Right renal cortex interstitium (tissue), 3 donors: ENCODE data around the gene TRAPPC2. TPM values are rescaled to one million over a fixed set of nuclear protein-coding genes. Genes with fewer than 3 reads are reported as not detected.

Experiments
- DNase-seq, 3 donors: peaks; one replicate each; pipeline ENCODE4 v3.0.0-alpha.2; 2013; ENCODE audit warnings: low read depth in 3 of 3, low spot score in 2 of 3
- polyA plus RNA-seq, 3 donors: library from polyadenylated mRNA; unstranded; fragments of 120-200 nt; gene quantifications; one replicate each; pipeline ENCODE4 v1.2.1, GENCODE V29; 2013; ENCODE audit not compliant: insufficient read length in 3 of 3

TRAPPC2 gene
- 10 to 100 TPM; 15.2 to 16.5 (median 16.4) TPM for polyA plus RNA-seq

DNA sequence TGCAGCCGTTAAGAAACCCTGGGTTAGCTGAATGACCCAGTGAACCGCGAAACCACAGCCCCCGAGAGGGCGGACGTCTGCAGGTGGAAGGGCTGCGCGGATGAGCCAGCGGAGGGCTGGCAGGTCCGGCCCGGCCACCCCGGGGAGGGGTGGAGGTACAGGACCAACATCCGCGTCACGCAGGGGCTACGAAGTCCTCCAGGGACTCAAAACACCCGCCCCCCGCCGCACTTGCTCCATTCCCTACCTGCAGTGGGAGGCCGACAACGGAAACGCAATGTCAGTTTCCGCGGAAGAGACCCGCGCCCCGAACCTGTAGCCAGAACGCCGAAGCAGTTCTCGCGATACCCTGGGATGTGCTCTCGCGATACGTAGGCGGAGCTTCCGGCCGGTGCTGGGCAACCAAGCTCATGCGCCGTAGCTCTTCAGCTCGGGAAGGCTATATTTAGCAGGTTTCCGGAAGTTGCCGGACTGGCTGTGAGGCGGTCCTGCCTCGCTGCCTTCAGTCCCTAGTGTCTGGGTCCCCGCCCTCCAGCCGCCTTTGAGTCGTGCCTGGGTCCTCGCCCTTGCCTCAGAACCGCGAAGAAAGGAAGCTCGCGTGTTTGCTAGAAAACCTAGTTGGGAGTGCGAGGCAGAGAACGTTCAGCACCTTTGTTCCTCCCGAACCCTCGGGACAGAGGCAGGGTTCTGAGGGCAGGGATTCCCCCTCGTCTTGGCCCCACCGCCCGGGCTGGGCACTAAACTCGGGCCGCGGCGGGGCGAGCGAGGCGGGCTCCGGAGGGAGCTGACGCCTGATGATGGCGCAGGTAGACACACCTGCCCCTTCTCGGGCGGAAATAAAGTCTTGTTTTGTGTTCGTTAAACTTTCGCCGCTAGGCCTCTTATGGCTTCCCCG, at the start of gene TRAPPC2, which contains the start of gene OFD1:
Gene TRAPPC2 (minus strand): TSS at position 343 of the 895 bp plus-strand sequence. CDS start 14,657 bp downstream, outside the sequence.
Gene OFD1 (plus strand): TSS at position 471 of the 895 bp plus-strand sequence. CDS start 324 bp downstream, at position 795.
- peak; percentile 73 to 78 (median 77) for DNase-seq

DNA sequence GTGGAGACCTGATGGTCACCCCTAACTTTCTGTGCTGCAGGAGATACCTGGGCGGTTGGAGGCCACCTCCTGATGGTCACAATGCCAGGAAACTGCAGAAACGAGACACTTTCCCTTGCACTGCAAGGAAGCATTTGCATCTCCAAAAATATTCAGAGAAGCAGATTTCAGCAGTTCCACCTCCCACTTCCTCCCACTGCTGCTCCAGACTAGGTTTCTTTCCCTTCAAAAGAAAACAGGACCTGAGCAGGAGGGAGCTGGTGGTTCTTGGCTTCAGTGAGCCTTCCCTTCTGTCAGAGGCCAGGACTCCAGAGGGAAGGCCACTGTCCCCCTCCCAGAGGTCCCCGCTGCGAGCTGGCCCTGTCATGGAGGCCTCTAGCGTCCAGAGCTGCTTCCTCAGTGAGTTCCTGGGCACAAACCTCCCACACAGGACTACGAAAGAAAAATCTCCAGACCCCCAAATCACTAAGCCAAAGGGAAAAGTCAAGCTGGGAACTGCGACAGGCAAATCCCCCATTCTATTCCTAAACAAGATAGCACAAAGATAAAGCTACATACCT, 46.5 kb upstream of the TRAPPC2 start:
- DNase-seq, result no peak

DNA sequence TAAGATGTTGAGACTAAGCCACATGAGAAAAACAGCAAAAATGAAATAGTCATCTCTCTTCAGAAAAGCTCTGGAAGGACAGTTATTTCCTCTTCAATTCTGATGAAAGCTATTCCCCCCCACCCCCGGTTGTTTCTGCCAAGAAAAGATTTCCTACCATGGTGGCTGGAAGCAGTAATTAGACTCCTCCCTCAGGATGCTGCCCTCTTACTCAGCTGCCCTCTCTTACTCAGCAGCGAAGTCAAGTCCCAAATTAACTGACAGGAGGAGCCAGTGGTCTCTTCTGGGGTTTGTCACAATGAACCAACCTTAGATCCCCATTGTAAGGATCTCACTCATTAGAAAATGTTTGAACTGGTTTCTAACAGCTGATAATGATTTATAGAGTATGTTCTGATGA, 44.5 kb upstream of the TRAPPC2 start:
- no peak for DNase-seq

DNA sequence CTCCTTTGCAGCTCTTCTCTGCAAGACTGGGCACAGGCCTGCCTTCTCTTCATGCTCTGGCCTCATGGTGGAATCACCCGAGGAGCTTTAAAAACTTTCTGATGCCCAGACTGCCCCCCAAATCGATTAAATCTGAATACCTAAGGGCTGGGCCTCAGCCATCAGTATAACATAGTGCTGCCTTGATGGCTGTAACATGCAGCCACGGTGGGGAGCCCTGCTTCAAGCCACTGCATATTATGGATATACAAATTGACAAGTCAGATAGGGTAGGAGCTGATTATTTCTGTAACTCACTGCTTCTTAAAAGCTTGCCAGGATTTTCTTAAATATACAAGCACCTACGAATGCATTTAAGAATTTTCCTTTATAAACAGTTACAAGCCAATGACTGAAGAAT, 42.0 kb upstream of the TRAPPC2 start:
- DNase-seq, result no peak

DNA sequence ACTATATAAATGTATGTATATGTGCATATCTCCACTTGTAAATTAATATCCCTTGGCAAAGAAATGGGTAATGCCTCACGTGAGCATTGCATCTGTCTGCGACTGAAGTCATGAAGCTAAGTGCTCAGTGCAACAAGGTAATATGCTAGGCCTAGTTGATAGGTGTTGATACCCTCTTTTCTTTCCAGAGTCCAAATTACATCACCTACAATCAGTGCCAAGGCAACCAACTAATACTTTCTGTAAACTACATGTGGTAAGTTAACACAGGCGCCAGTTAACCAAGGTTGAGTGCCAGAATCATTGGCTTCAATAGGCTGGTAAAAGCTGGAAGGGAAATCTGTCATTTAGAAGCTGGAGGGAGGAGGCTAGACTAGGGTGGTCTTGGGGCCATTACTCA, 41.4 kb upstream of the TRAPPC2 start:
- DNase-seq, result no peak

DNA sequence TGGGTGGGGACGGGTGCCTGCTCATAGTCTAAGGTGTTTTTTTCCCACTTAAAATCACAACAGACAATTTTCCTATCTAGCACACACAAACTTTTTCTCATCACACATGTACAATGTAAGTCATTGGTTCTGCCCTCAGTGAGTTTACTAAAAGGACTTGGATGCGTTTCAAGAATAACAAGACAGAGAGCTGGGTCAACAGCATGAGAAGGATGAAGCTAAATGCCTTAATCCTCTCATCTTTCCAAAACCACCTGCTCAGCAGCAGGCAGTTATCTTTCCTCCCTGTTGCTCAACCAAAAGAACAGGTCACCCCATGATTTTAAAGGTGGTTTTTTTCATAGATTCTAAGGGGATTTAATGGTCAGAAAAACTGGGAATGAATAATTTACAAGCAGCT, 40.3 kb upstream of the TRAPPC2 start:
- no peak for DNase-seq

GRCh38 chrX:13770013-13770535, 35.7 kb upstream of the TRAPPC2 start:
- DNase-seq, result no peak

DNA sequence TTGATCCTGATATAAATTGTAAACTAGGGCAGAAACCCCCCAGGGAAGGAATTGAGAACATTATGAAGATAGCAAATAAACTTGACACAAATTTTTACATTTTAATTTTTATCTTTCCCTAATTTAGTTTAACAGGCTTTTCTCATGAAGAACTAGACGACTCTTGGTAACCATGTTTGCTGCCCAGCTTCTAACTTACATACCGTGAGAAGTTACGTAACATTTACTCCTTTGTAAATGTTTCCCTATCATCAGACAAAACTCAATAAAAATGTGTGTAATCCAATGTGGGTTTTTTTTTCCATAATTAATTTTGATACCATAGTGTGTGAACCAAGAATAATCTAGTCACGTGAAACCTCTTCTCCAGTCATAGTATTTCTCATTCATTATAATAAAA, 34.5 kb upstream of the TRAPPC2 start:
- no peak for DNase-seq

GRCh38 chrX:13764765-13765164, 30.3 kb upstream of the TRAPPC2 start:
- no peak for DNase-seq

GRCh38 chrX:13764281-13764680, 29.9 kb upstream of the TRAPPC2 start:
- no peak for DNase-seq

DNA sequence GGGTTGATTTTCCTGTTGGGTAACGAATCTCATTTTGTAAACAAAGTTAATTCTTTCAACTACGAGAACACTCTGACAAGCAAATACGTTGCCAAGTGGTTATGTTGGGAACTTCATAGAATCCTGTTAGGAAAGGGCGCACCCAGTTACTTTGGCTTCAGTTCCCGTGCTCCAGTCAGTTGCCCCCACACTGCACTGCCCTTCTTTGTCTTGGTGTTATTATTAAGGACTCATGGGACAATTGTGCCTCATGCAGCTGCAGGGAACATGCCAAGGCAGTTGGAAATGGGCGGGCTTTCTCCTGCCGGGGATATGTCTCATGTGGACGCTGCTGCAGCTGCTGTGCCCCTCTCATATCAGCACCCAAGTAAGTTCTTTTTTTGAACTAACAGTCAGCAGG, 29.1 kb upstream of the TRAPPC2 start:
- DNase-seq, result no peak

DNA sequence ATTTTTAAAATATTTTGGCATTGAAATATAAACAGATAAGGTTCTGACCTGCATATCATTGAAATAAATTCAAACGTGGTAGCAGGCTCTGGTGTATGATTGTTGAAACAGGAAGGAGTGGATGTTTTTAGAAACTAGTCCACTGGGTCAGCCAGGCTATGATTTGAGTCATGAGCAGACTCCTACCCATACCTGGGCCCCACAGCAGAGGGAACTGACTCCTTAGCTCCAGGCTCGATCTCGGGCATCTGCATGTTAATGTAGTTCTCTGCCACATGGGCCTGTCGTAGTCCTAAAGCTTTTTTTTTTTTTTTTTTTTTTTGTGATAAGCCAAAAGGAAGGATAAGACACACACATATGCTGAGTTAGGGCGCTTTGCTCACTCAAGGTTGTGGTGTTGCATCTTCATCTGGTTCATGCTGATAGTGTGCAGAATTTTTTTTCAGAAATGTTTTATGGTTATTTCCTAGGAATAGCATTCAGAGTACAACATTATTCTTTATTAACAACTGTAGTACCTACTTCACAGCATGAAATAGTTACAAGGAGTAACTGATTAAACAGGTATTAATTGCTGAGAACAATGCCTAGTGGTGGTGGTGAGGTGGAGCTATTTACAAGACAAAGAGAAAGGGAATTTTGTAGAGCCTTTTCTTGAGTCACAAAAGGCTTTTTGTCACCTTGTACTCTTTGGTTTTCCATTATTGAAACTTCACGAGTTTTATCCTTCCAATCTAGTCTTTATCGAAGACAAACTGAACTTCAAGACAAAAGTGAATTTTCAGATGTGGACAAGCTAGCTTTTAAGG, 27.4 kb upstream of the TRAPPC2 start:
- DNase-seq, result no peak

DNA sequence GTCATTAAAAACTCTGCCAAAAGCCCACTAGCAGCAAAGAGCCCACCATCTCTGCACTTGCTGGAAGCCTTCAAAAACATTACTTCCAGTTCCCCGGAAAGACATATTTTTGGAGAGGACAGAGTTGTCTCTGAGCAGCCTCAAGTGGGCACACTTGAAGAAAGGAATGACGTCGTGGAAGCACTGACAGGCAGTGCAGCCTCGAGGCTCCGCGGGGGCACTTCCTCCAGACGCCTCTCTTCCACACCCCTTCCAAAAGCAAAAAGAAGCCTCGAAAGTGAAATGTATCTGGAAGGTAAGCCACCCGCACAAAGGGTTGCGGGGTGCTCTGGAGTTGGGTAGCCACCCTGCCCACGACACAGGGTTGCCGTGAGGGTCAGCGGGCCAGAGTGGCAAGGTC, 26.0 kb upstream of the TRAPPC2 start:
- DNase-seq, result no peak

DNA sequence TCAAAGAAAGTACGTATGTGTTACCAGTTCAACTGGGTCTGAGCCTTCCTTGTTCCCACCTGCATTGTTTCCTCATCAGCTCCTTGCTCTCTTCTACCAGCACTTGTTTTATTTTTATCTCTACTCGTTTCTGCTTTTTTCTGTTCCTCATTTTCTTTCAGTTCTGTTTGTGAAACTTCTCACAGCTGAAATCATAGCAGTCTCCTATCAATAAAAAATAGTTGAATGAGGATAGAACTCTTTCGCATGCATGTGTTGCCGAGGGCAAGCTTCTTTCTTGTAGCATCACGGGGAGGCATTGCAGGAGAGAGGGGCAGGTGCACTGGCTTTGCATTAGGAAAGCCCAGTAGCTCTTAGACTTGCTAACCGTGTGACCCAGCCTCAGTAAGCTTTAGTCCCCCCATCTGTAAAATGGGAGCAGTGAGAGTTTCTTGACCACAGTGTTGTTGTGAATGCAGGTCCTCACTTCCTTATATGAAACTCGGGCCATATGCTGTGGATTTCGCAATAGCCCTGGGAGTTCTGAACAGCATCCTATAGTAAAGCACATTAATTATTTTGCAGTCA, 24.8 kb upstream of the TRAPPC2 start:
- no peak for DNase-seq

- DNase-seq, result no peak
Observed at GRCh38 chrX:13756381-13756780, 22.0 kb upstream of the TRAPPC2 start.

DNA sequence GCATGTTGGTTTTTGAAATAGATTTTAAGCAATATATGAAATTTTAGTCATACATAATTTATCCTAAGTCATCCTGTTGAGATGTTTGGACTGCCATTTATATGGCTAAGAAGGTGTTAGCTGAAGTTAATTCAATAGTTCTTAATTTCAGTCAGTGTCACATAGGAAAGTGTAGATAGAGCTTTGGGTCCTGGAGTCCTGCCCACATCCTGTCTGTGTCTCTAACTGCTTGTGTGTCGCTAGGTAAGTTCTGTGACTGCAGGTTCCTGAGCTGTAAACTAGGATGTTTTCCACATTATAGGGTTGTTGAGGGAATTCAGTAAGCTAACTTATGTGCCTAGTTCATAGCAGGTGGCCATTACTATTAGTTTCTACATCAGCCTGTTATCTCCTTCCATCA, 20.8 kb upstream of the TRAPPC2 start:
- no peak for DNase-seq

DNA sequence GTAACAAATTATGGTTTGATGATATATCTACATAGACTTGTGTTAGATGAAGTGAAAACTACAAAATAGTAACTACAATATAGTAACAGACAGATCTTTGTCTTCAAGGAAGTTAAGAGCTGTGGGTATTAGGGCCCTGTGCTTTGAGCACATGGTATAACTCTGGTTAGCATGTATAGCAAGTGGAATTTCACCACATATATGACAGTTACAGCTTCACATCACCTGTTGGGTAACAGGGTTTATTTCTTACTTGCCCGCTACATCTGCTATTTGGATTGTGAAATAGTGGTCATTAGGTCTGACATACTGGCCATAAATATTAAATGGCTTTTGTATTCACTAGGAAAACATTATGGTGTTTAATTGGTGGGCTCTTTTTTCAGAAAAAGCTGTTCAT, 20.3 kb upstream of the TRAPPC2 start:
- DNase-seq, result no peak

DNA sequence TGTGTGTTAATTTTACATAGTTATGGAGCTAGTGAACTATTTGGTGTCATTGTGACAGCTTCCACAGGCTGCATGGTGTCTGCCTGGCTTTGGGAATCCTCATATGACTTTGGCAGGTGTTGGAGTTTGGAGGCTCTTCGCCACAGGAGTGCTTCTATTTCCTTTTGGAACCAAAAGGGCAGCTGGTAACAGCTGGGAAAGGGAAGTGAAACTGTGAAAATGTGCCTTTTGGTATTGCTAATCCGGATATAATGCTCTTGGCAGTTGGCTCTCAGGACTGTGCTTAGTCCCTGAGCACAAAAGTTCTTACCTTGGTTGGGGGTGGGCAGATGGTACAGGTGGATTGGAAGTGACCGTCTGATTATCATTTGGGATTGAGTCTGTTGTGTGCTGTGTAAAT, 18.2 kb upstream of the TRAPPC2 start:
- no peak for DNase-seq

- no peak for DNase-seq
Observed at GRCh38 chrX:13752141-13752540, 17.7 kb upstream of the TRAPPC2 start.

- DNase-seq, result no peak
Observed at GRCh38 chrX:13750812-13751211, 16.4 kb upstream of the TRAPPC2 start.

DNA sequence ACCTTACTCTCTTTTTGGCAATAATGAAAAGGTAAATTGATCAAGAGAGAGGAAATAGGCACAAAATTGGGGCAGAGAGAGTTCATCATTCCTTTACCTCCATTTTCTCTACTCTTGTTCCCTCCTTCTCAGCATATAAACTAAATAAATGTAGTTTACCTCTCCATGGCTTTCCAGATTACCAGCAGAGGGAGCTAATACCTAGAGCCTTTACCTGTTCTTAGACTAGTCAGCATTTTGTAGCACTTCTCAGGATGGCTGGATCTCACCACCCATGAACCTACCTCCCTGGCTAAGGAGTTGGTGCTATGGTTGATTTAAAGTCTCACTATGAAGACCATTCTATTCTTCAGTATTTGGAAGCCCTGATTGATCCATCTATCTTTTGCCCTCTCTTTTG, 15.8 kb upstream of the TRAPPC2 start:
- no peak for DNase-seq
